Cardiac muscle cell (in vitro differentiated cells and primary cell): ENCODE measurements around the gene PC. TPM values are rescaled to one million over a fixed set of nuclear protein-coding genes. Genes with fewer than 3 reads are reported as not detected.

Experiments
- DNase-seq, 2 donors: peaks; one replicate each; pipeline versions ENCODE4 v3.0.0 to v3.0.0-alpha.2; 2010 to 2017; ENCODE audit warnings: low read depth in 1 of 2, low spot score in 1 of 2
- H3K27ac ChIP-seq: fragments of 200-600 bp; sonication (generic); 2 replicates; pipeline ENCODE4 v1.5.1; 2016
- H3K27me3 ChIP-seq: fragments of 200-600 bp; sonication (generic); 2 replicates; pipeline ENCODE4 v1.6.0; 2016; ENCODE audit warnings: control low read depth
- H3K36me3 ChIP-seq: fragments of 200-600 bp; sonication (generic); 2 replicates; pipeline ENCODE4 v1.5.1; 2016; ENCODE audit warnings: control low read depth
- H3K4me1 ChIP-seq: fragments of 200-600 bp; sonication (generic); 2 replicates; pipeline ENCODE4 v1.8.1; 2017; ENCODE audit warnings: low read depth, mild to moderate bottlenecking, mixed run types
- H3K4me3 ChIP-seq: fragments of 200-600 bp; sonication (generic); 2 replicates; pipeline ENCODE4 v1.5.1; 2016; ENCODE audit warnings: mild to moderate bottlenecking
- H3K9me3 ChIP-seq: fragments of 200-600 bp; sonication (generic); 2 replicates; pipeline ENCODE4 v1.5.1; 2017; ENCODE audit warnings: low read depth, mild to moderate bottlenecking, control low read depth
- polyA plus RNA-seq: library from polyadenylated mRNA; unstranded; fragments of >200 nt; fragmentation: Nextera tagmentation; extraction: Ambion mirVana; gene quantifications from 2 replicates; pipeline ENCODE4 v1.2.1, GENCODE V29; 2016
- total RNA-seq: library from RNA; depleted of rRNA; stranded (reverse); fragments of >200 nt; gene quantifications from 2 replicates; pipeline ENCODE4 v1.2.3, GENCODE V29; 2016
- TF ChIP-seq, protein P1 (sequence below): IDR thresholded peaks from 2 replicates; pipeline ENCODE4 v1.5.1; 2012; ENCODE audit warnings: low read depth, mild to moderate bottlenecking, low read length

The PC gene
- total and polyA plus RNA-seq, 2 experiments from 2014 or later, result 20.5 to 30.7 TPM

DNA sequence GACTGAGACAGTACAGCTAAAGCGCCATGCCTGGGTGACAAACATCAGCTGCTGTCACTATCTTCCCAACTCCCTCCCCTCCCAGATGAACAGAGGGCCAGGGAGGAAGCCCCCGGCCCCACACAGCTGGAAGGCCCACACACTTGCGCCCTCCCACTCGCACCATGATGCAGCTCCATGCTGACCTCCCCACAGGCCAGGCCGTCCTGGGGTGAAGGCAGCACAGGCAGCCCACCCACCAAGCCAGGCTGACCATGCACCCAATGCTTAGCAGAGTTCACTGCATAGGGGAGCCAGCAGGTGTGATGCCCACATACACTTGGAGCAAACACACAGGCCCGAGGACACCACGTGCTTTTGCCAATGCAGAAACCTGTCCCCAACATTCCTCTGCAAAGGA is 79.2 kb downstream of the PC start:
- Histone ChIP-seq H3K4me3 (no peak overlapping the region), H3K36me3 (no peaks in the 10 kb centered on the region), H3K4me1 (peaks cover 37% of the 10 kb centered on the region), H3K27ac (no peak overlapping the region), H3K9me3 (no peaks in the 10 kb centered on the region), H3K27me3 (no peaks in the 10 kb centered on the region)
- DNase-seq, result no peak
- TF ChIP-seq, protein P1, sequence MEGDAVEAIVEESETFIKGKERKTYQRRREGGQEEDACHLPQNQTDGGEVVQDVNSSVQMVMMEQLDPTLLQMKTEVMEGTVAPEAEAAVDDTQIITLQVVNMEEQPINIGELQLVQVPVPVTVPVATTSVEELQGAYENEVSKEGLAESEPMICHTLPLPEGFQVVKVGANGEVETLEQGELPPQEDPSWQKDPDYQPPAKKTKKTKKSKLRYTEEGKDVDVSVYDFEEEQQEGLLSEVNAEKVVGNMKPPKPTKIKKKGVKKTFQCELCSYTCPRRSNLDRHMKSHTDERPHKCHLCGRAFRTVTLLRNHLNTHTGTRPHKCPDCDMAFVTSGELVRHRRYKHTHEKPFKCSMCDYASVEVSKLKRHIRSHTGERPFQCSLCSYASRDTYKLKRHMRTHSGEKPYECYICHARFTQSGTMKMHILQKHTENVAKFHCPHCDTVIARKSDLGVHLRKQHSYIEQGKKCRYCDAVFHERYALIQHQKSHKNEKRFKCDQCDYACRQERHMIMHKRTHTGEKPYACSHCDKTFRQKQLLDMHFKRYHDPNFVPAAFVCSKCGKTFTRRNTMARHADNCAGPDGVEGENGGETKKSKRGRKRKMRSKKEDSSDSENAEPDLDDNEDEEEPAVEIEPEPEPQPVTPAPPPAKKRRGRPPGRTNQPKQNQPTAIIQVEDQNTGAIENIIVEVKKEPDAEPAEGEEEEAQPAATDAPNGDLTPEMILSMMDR, result no peak

DNA sequence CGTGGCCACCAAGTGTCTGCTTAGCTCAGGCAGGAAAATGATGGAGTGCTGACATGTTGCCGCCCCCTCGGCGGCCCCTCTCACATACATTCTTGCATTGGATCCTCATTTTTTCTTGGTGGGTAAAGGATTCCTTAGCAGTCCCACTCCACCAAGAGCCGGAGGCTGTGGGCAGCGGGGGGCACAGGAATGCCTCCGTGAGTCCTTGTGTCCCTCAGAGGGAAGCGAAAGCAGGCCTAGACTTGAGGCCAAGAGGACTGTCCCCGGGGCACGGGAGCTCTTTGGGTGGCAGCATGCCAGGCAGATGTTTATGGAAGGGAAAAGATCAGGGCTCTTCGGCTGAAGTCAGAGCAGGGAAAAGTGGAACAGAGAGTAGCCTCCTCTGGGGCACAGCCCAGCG is 79.7 kb downstream of the PC start:
- DNase-seq, result peak in 1 of 2 donors; percentile 19
- H3K4me1 ChIP-seq, result peaks cover 35% of the 10 kb centered on the region
- H3K9me3 ChIP-seq, result no peaks in the 10 kb centered on the region
- no peaks in the 10 kb centered on the region for H3K27me3 ChIP-seq
- H3K27ac ChIP-seq, result no peak overlapping the region
- no peaks in the 10 kb centered on the region for H3K36me3 ChIP-seq
- TF ChIP-seq, protein P1, result no peak
- H3K4me3 ChIP-seq, result no peak overlapping the region

DNA sequence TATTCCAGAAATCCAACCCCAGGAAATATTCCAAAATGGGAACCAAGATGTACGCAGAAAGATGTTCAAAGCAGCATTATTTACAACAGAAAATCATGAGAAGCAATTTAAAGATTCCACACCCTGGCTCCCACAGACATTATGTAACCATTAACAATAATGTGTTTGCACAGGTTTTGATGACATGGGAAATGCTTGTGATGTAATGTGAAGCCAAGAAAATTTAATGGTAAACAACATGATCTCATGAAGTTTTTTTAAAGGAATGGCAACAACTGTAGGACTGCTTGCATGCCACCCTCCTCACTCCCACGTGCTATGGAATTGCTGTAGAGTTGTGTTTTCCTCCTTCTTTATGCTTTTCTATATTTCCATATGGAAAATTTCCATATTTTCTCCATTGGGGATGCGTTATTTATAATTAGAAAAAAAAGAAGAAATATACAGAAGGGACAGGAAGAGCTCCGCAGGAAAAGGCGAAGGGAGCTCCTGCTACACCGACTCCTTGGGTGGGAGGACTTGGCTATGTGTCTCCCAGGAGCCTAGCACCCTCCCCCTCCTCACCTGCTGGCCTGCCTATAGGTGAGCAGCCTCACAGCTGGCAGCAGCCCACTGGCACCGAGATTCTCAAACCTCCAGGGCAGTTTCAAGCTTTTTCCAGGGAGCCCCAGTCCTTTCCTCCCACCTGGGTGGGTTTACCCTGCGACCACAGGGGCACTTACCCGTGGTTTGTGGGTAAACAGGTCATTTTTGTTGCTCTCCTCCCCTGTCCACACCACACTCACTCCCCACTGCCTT is 80.4 kb downstream of the PC start:
- Histone ChIP-seq H3K4me3 (no peak overlapping the region), H3K4me1 (peaks cover 30% of the 10 kb centered on the region), H3K27ac (no peak overlapping the region), H3K27me3 (no peaks in the 10 kb centered on the region), H3K9me3 (no peaks in the 10 kb centered on the region), H3K36me3 (no peaks in the 10 kb centered on the region)
- DNase-seq, result peak in 1 of 2 donors; percentile 44
- TF ChIP-seq, protein P1, result no peak

DNA sequence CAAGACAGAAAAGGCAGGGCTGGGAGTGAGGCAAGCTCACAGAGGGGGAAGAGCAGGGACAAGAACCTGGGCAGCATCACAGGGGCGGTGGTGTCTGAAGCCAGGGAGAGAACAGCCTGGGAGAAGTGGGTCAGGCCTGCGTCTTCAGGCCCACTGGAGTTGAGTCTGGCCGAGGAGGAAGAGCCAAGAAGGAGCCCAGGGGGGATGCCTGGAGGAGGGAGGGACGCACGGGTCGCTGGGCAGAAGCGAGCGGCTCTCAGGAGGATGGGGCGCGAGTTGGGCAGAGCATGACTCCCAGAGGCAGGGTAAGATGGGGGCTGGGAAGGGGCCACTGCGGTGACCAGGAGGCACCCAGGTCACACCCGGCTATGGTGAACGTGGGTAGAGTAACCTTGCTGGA is 82.8 kb downstream of the PC start:
- Histone ChIP-seq H3K9me3 (no peaks in the 10 kb centered on the region), H3K4me3 (no peak overlapping the region), H3K36me3 (no peaks in the 10 kb centered on the region), H3K27ac (no peak overlapping the region), H3K27me3 (no peaks in the 10 kb centered on the region), H3K4me1 (peaks cover 11% of the 10 kb centered on the region)
- TF ChIP-seq, protein P1, result no peak
- no peak for DNase-seq

DNA sequence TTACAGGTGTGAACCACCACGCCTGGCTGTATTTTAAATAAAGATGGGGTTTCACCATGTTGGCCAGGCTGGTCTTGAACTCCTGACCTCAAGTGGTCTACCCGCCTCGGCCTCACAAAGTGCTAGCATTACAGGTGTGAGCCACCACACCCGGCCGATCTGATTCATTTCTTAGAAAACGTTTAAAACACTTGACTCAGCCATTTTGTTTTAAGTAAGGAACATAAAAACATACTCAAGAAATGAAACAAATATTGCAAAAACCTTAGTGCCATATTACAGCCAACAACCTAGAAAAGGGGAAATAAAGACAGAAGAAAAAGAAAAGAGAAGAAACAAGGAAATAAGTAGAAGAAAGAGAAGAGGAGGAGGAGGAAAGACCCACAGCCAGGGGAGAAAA is 84.0 kb downstream of the PC start:
- no peaks in the 10 kb centered on the region for H3K27me3 ChIP-seq
- TF ChIP-seq, protein P1, result no peak
- no peak for DNase-seq
- no peaks in the 10 kb centered on the region for H3K9me3 ChIP-seq
- no peaks in the 10 kb centered on the region for H3K36me3 ChIP-seq
- no peak overlapping the region for H3K4me3 ChIP-seq
- no peak overlapping the region for H3K27ac ChIP-seq
- H3K4me1 ChIP-seq, result peaks cover 11% of the 10 kb centered on the region
